Activated CD4-positive, alpha-beta T cell treated with anti-CD3 and anti-CD28 coated beads, Interleukin-2, amount 10 ng/mL, durations not matched to agents 24 days and 14 days (primary cell): ENCODE data around the gene MB. TPM values are rescaled to one million over a fixed set of nuclear protein-coding genes. Genes with fewer than 3 reads are reported as not detected.

Source experiments
- DNase-seq: peaks from one replicate; pipeline ENCODE4 v3.0.0; 2022
- H3K27ac Mint-ChIP-seq: one replicate; pipeline ENCODE4 v1.8.0; 2022; ENCODE audit warnings: mild to moderate bottlenecking, mixed read lengths
- H3K27me3 Mint-ChIP-seq: one replicate; pipeline ENCODE4 v1.8.0; 2022; ENCODE audit warnings: mixed read lengths
- H3K36me3 Mint-ChIP-seq: one replicate; pipeline ENCODE4 v1.8.0; 2022; ENCODE audit warnings: low read depth, mild to moderate bottlenecking, mixed read lengths
- H3K4me1 Mint-ChIP-seq: one replicate; pipeline ENCODE4 v1.8.0; 2021; ENCODE audit warnings: mixed read lengths
- H3K4me3 Mint-ChIP-seq: one replicate; pipeline ENCODE4 v1.8.0; 2022; ENCODE audit warnings: mild to moderate bottlenecking, moderate library complexity, mixed read lengths
- H3K9me3 Mint-ChIP-seq: one replicate; pipeline ENCODE4 v1.8.0; 2021; ENCODE audit warnings: mixed read lengths
- intact Hi-C: fragments of 100-400 bp; cut with micrococcal nuclease; formaldehyde crosslinking; loops from one replicate; pipeline ENCODE4 v1.15.1; 2023
- total RNA-seq: library from RNA; stranded (reverse); gene quantifications from 2 replicates; pipeline ENCODE4 v1.2.3, GENCODE V29; 2022

MB gene
- total RNA-seq, 1 donor from 2014 or later = 2.7 TPM

GRCh38 chr22:35592418-35592967, 24.6 kb downstream of the MB start:
- no peak overlapping the region for H3K4me3 Mint-ChIP-seq
- no peak overlapping the region for H3K27ac Mint-ChIP-seq
- no peaks in the 10 kb centered on the region for H3K9me3 Mint-ChIP-seq
- no peaks in the 10 kb centered on the region for H3K36me3 Mint-ChIP-seq
- intact Hi-C loops = no loop called here
- DNase-seq = no peak
- H3K4me1 Mint-ChIP-seq = no peaks in the 10 kb centered on the region
- H3K27me3 Mint-ChIP-seq = peaks cover 2% of the 10 kb centered on the region

GRCh38 chr22:35591714-35592417, 25.3 kb downstream of the MB start:
- Mint-ChIP-seq H3K4me1 (no peaks in the 10 kb centered on the region), H3K36me3 (no peaks in the 10 kb centered on the region), H3K4me3 (no peak overlapping the region), H3K9me3 (no peaks in the 10 kb centered on the region), H3K27me3 (peaks cover 2% of the 10 kb centered on the region), H3K27ac (no peak overlapping the region)
- DNase-seq = no peak
- intact Hi-C loops = no loop called here

- Mint-ChIP-seq H3K9me3 (no peaks in the 10 kb centered on the region), H3K4me3 (no peak overlapping the region), H3K36me3 (no peaks in the 10 kb centered on the region), H3K27ac (no peak overlapping the region), H3K4me1 (no peaks in the 10 kb centered on the region), H3K27me3 (peaks cover 2% of the 10 kb centered on the region)
- intact Hi-C loops = no loop called here
- DNase-seq = no peak
Measured at GRCh38 chr22:35590634-35591295, 26.4 kb downstream of the MB start.

GRCh38 chr22:35589756-35590093, 27.4 kb downstream of the MB start:
- no peak for DNase-seq
- H3K36me3 Mint-ChIP-seq = no peaks in the 10 kb centered on the region
- no peaks in the 10 kb centered on the region for H3K9me3 Mint-ChIP-seq
- no peak overlapping the region for H3K27ac Mint-ChIP-seq
- intact Hi-C loops = no loop called here
- H3K4me3 Mint-ChIP-seq = no peak overlapping the region
- peaks cover 2% of the 10 kb centered on the region for H3K27me3 Mint-ChIP-seq
- no peaks in the 10 kb centered on the region for H3K4me1 Mint-ChIP-seq

- Mint-ChIP-seq H3K36me3 (no peaks in the 10 kb centered on the region), H3K4me3 (no peak overlapping the region), H3K27ac (no peak overlapping the region), H3K9me3 (no peaks in the 10 kb centered on the region), H3K27me3 (peaks cover 2% of the 10 kb centered on the region), H3K4me1 (no peaks in the 10 kb centered on the region)
- no peak for DNase-seq
- intact Hi-C loops = no loop called here
Measured at GRCh38 chr22:35589071-35589755, 27.9 kb downstream of the MB start.

- Mint-ChIP-seq H3K9me3 (no peaks in the 10 kb centered on the region), H3K4me1 (peaks cover 3% of the 10 kb centered on the region), H3K27ac (no peak overlapping the region), H3K36me3 (no peaks in the 10 kb centered on the region), H3K27me3 (peaks cover 4% of the 10 kb centered on the region), H3K4me3 (no peak overlapping the region)
- DNase-seq = no peak
- intact Hi-C loops = no loop called here
Measured at GRCh38 chr22:35587896-35588295, 29.2 kb downstream of the MB start.

GRCh38 chr22:35587447-35587870, 29.7 kb downstream of the MB start:
- H3K4me3 Mint-ChIP-seq = no peak overlapping the region
- DNase-seq = no peak
- H3K9me3 Mint-ChIP-seq = no peaks in the 10 kb centered on the region
- peaks cover 4% of the 10 kb centered on the region for H3K27me3 Mint-ChIP-seq
- no peak overlapping the region for H3K27ac Mint-ChIP-seq
- intact Hi-C loops = no loop called here
- H3K4me1 Mint-ChIP-seq = peaks cover 3% of the 10 kb centered on the region
- H3K36me3 Mint-ChIP-seq = no peaks in the 10 kb centered on the region

GRCh38 chr22:35586771-35587170, 30.4 kb downstream of the MB start:
- H3K36me3 Mint-ChIP-seq = no peaks in the 10 kb centered on the region
- DNase-seq = no peak
- peaks cover 3% of the 10 kb centered on the region for H3K27me3 Mint-ChIP-seq
- intact Hi-C loops = no loop called here
- peaks cover 3% of the 10 kb centered on the region for H3K4me1 Mint-ChIP-seq
- H3K4me3 Mint-ChIP-seq = no peak overlapping the region
- H3K9me3 Mint-ChIP-seq = no peaks in the 10 kb centered on the region
- H3K27ac Mint-ChIP-seq = no peak overlapping the region

GRCh38 chr22:35582861-35583670, 34.1 kb downstream of the MB start:
- peaks cover 3% of the 10 kb centered on the region for H3K27me3 Mint-ChIP-seq
- H3K9me3 Mint-ChIP-seq = no peaks in the 10 kb centered on the region
- no peaks in the 10 kb centered on the region for H3K36me3 Mint-ChIP-seq
- peaks cover 3% of the 10 kb centered on the region for H3K4me1 Mint-ChIP-seq
- no peak overlapping the region for H3K27ac Mint-ChIP-seq
- intact Hi-C loops = loop anchor here (1.0 to 5.0 kb wide), 2 partner anchors 151 to 233 kb away; no protein-coding TSS in a partner anchor
- DNase-seq = peak; percentile 84
- no peak overlapping the region for H3K4me3 Mint-ChIP-seq

- no peaks in the 10 kb centered on the region for H3K9me3 Mint-ChIP-seq
- DNase-seq = no peak
- intact Hi-C loops = loop anchor here (5.0 kb wide), 1 partner anchor 150 kb away; no protein-coding TSS in a partner anchor
- no peaks in the 10 kb centered on the region for H3K36me3 Mint-ChIP-seq
- no peak overlapping the region for H3K4me3 Mint-ChIP-seq
- peaks cover 3% of the 10 kb centered on the region for H3K4me1 Mint-ChIP-seq
- H3K27me3 Mint-ChIP-seq = peaks cover 3% of the 10 kb centered on the region
- no peak overlapping the region for H3K27ac Mint-ChIP-seq
Measured at GRCh38 chr22:35582218-35582860, 34.8 kb downstream of the MB start.

GRCh38 chr22:35581023-35581413, 36.1 kb downstream of the MB start:
- Mint-ChIP-seq H3K4me1 (peaks cover 3% of the 10 kb centered on the region), H3K4me3 (no peak overlapping the region), H3K27ac (no peak overlapping the region), H3K9me3 (no peaks in the 10 kb centered on the region), H3K27me3 (peaks cover 5% of the 10 kb centered on the region), H3K36me3 (no peaks in the 10 kb centered on the region)
- intact Hi-C loops = loop anchor here (5.0 kb wide), 1 partner anchor 149 kb away; no protein-coding TSS in a partner anchor
- no peak for DNase-seq

GRCh38 chr22:35580351-35581022, 36.6 kb downstream of the MB start:
- H3K9me3 Mint-ChIP-seq = no peaks in the 10 kb centered on the region
- H3K27ac Mint-ChIP-seq = no peak overlapping the region
- H3K27me3 Mint-ChIP-seq = peaks cover 5% of the 10 kb centered on the region
- no peak overlapping the region for H3K4me3 Mint-ChIP-seq
- peaks cover 3% of the 10 kb centered on the region for H3K4me1 Mint-ChIP-seq
- no peaks in the 10 kb centered on the region for H3K36me3 Mint-ChIP-seq
- intact Hi-C loops = loop anchor here (5.0 kb wide), 1 partner anchor 148 kb away; no protein-coding TSS in a partner anchor
- DNase-seq = no peak
